Mesenchymal stem cell (in vitro differentiated cells and primary cell): Measurements from ENCODE around the gene ITK.

ENCODE experiments used
- DNase-seq: peaks from one replicate; pipeline ENCODE4 v3.0.0-alpha.2; 2013
- H2AFZ ChIP-seq: one replicate; pipeline ENCODE4 v1.6.1; 2013; ENCODE audit warnings: low read depth, mild to moderate bottlenecking, control low read depth, inconsistent platforms, low read length, moderate library complexity
- H2AK5ac ChIP-seq: 2 replicates; pipeline ENCODE4 v1.6.1; 2013; ENCODE audit warnings: low read length, moderate library complexity, mild to moderate bottlenecking, inconsistent platforms; ENCODE audit not compliant: severe bottlenecking
- H2BK120ac ChIP-seq: one replicate; pipeline ENCODE4 v1.6.1; 2013; ENCODE audit warnings: low read depth, mild to moderate bottlenecking, inconsistent platforms, low read length, moderate library complexity
- H2BK12ac ChIP-seq, 2 experiments: one replicate each; pipeline ENCODE4 v1.6.1; 2013; ENCODE audit warnings: inconsistent platforms in 2 of 2, low read length in 2 of 2, mild to moderate bottlenecking in 2 of 2, moderate library complexity in 2 of 2, control low read depth in 1 of 2
- H2BK15ac ChIP-seq: one replicate; pipeline ENCODE4 v1.6.1; 2013; ENCODE audit warnings: mild to moderate bottlenecking, low read depth, inconsistent platforms; ENCODE audit not compliant: poor library complexity, severe bottlenecking
- H2BK5ac ChIP-seq: 2 replicates; pipeline ENCODE4 v1.6.1; 2013; ENCODE audit warnings: low read depth, mild to moderate bottlenecking, low read length, control low read depth, inconsistent platforms; ENCODE audit not compliant: poor library complexity, severe bottlenecking
- H3K14ac ChIP-seq, 2 experiments: one replicate each; pipeline ENCODE4 v1.6.1; 2013; ENCODE audit warnings: inconsistent platforms in 2 of 2, low read length in 2 of 2, control low read depth in 1 of 2, mild to moderate bottlenecking in 1 of 2, moderate library complexity in 1 of 2
- H3K18ac ChIP-seq, 2 experiments: one replicate each; pipeline ENCODE4 v1.6.1; 2013; ENCODE audit warnings: inconsistent platforms in 2 of 2, low read length in 2 of 2, control low read depth in 1 of 2, low read depth in 1 of 2, mild to moderate bottlenecking in 1 of 2
- H3K23ac ChIP-seq, 2 experiments: one replicate each; pipeline ENCODE4 v1.6.1; 2013; ENCODE audit warnings: inconsistent platforms in 2 of 2, low read length in 2 of 2, mild to moderate bottlenecking in 2 of 2, moderate library complexity in 2 of 2, control low read depth in 1 of 2
- H3K27ac ChIP-seq: 2 replicates; pipeline ENCODE4 v1.5.1; 2013; ENCODE audit warnings: mild to moderate bottlenecking, moderate library complexity, low read length, control low read depth, inconsistent platforms; ENCODE audit not compliant: poor library complexity, severe bottlenecking
- H3K27me3 ChIP-seq, 2 experiments: 2 replicates each; pipeline versions ENCODE4 v1.6.1 to v1.7.0; 2013; ENCODE audit warnings: low read length in 2 of 2, mild to moderate bottlenecking in 2 of 2, moderate library complexity in 2 of 2, control low read depth in 1 of 2, inconsistent platforms in 1 of 2; ENCODE audit not compliant: control insufficient read depth in 1 of 2, insufficient read depth in 1 of 2
- H3K36me3 ChIP-seq, 2 experiments: 2 replicates each; pipeline versions ENCODE4 v1.6.1 to v1.7.0; 2013; ENCODE audit warnings: low read length in 2 of 2, control low read depth in 1 of 2, inconsistent platforms in 1 of 2, low read depth in 1 of 2, mild to moderate bottlenecking in 1 of 2; ENCODE audit not compliant: insufficient read depth in 2 of 2, control insufficient read depth in 1 of 2
- H3K4ac ChIP-seq, 2 experiments: one replicate each; pipeline ENCODE4 v1.6.1; 2013; ENCODE audit warnings: inconsistent platforms in 2 of 2, low read length in 2 of 2, mild to moderate bottlenecking in 2 of 2, moderate library complexity in 2 of 2, control low read depth in 1 of 2, low read depth in 1 of 2
- H3K4me1 ChIP-seq: 2 replicates; pipeline ENCODE4 v1.6.1; 2013; ENCODE audit warnings: low read depth, low read length, control low read depth; ENCODE audit not compliant: control insufficient read depth, insufficient read depth
- H3K4me2 ChIP-seq: 2 replicates; pipeline ENCODE4 v1.6.1; 2013; ENCODE audit warnings: low read length, mild to moderate bottlenecking, inconsistent platforms; ENCODE audit not compliant: poor library complexity, severe bottlenecking
- H3K4me3 ChIP-seq, 2 experiments: 2 replicates each; pipeline versions ENCODE4 v1.5.1 to v1.7.0; 2013; ENCODE audit warnings: low read length in 2 of 2, mild to moderate bottlenecking in 2 of 2, control low read depth in 1 of 2, low read depth in 1 of 2; ENCODE audit not compliant: insufficient read depth in 1 of 2
- H3K79me1 ChIP-seq: replicated peaks from 2 replicates; pipeline ENCODE4 v1.6.1; 2013; ENCODE audit warnings: mild to moderate bottlenecking, control low read depth, low read length, inconsistent platforms; ENCODE audit not compliant: poor library complexity, severe bottlenecking
- H3K9ac ChIP-seq: 2 replicates; pipeline ENCODE4 v1.7.0; 2013; ENCODE audit warnings: mild to moderate bottlenecking, low read length, moderate library complexity
- H3K9me3 ChIP-seq: 2 replicates; pipeline ENCODE4 v1.7.0; 2013; ENCODE audit warnings: mild to moderate bottlenecking, low read length; ENCODE audit not compliant: control insufficient read depth
- H4K8ac ChIP-seq: one replicate; pipeline ENCODE4 v1.6.1; 2013; ENCODE audit warnings: inconsistent platforms, mild to moderate bottlenecking, low read length, moderate library complexity
- H4K91ac ChIP-seq: one replicate; pipeline ENCODE4 v1.6.1; 2013; ENCODE audit warnings: mild to moderate bottlenecking, low read length, inconsistent platforms
- WGBS: methylation state at CpG from one replicate; pipeline ENCODE4 v1.1.7; 2013; ENCODE audit warnings: mixed read lengths; 5-methylcytosine and 5-hydroxymethylcytosine counted together

Gene ITK

GRCh38 chr5:157269761-157270272, 89.2 kb downstream of the ITK start:
- no peak overlapping the region for H2BK15ac ChIP-seq
- 91% methylated on average over 4 of the region's 4 CpGs for WGBS

DNA sequence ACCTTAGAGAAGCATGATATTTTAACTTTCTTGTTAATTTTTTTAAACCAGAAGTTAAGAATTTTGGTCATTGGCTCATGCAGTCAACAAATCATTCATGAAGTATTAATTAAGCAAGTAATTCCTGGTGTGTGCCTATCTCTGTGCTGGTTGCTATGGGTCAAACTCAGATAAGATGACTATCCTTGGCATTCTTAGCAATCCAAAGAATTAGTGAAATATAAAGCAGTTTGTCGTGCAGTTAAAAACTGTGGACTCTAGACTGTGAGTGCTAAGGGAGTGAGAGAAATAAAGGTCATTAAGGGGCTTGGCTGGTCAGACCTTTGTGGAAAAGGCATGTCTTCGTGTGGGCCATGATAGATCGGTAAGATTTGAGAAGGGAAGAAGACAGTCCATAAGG, 90.1 kb downstream of the ITK start:
- Histone ChIP-seq H3K9me3 (no peaks in the 10 kb centered on the region), H3K4me2 (no peak overlapping the region), H3K18ac (no peak overlapping the region), H3K4ac (no peak overlapping the region), H2BK12ac (no peak overlapping the region), H3K14ac (no peak overlapping the region), H3K27me3 (peaks cover 0 to 4% of the 10 kb centered on the region in 2 experiments), H3K27ac (no peak overlapping the region), H2BK120ac (no peak overlapping the region), H3K36me3 (peaks cover 0 to 5% of the 10 kb centered on the region in 2 experiments), H4K91ac (no peak overlapping the region), H2BK15ac (no peak overlapping the region), H2BK5ac (no peak overlapping the region), H3K4me1 (peaks cover 12% of the 10 kb centered on the region), H2AFZ (no peak overlapping the region), H3K4me3 (no peak overlapping the region), H3K79me1 (peaks cover 41% of the 10 kb centered on the region), H3K23ac (no peak overlapping the region), H3K9ac (no peak overlapping the region), H4K8ac (no peak overlapping the region), H2AK5ac (no peak overlapping the region)
- 74% methylated on average over 3 of the region's 3 CpGs for WGBS
- no peak for DNase-seq

More at GRCh38 chr5:157269761-157270272, 89.2 kb downstream of the ITK start:
- Histone ChIP-seq H3K79me1 (peaks cover 41% of the 10 kb centered on the region), H2BK120ac (no peak overlapping the region), H3K14ac (no peak overlapping the region), H3K9ac (no peak overlapping the region), H3K23ac (no peak overlapping the region), H2AFZ (no peak overlapping the region), H3K4ac (no peak overlapping the region), H3K18ac (no peak overlapping the region), H3K27me3 (peaks cover 0 to 4% of the 10 kb centered on the region in 2 experiments), H2AK5ac (no peak overlapping the region), H2BK12ac (no peak overlapping the region), H3K27ac (no peak overlapping the region), H4K8ac (no peak overlapping the region), H3K4me1 (peaks cover 15% of the 10 kb centered on the region), H4K91ac (no peak overlapping the region), H2BK5ac (no peak overlapping the region), H3K4me3 (no peak overlapping the region), H3K36me3 (peaks cover 0 to 5% of the 10 kb centered on the region in 2 experiments), H3K4me2 (no peak overlapping the region), H3K9me3 (no peaks in the 10 kb centered on the region)
- no peak for DNase-seq

DNA sequence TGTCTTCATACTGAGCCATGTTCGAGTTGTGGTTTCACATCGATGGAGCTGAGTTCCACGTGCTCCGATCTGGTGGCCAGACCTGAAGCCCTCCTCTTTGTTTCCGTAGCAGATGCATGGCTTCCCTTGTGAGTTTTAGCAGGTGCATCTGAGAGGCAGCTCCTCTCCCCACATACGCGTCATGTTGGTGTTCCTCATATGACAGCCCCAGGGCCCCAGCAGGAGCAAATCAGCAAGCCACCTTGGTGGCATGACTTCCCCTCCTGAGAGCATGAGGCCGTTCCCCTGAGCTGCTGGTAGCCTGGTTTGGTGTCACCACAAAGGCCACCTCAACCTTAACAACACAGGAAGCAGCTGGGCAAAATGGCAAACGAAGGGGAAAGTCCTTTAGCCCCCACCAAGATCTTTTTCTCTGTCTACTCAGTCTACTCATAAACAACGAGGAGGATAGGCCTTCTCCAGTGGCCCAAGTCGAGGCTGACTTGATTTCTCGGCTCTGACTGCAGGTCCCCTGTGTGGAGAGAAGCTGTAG, 91.2 kb downstream of the ITK start:
- no peak for DNase-seq
- no peak overlapping the region for H3K18ac ChIP-seq
- peaks cover 38% of the 10 kb centered on the region for H3K79me1 ChIP-seq
- no peak overlapping the region for H2BK5ac ChIP-seq
- H3K23ac ChIP-seq: no peak overlapping the region
- H3K4me3 ChIP-seq: no peak overlapping the region
- H3K36me3 ChIP-seq: peaks cover 0 to 5% of the 10 kb centered on the region in 2 experiments
- no peak overlapping the region for H3K14ac ChIP-seq
- no peak overlapping the region for H2BK12ac ChIP-seq
- H3K9me3 ChIP-seq: no peaks in the 10 kb centered on the region
- H2AK5ac ChIP-seq: no peak overlapping the region
- H3K27me3 ChIP-seq: peaks cover 0 to 4% of the 10 kb centered on the region in 2 experiments
- H3K4me2 ChIP-seq: no peak overlapping the region
- H3K4ac ChIP-seq: no peak overlapping the region
- no peak overlapping the region for H2BK120ac ChIP-seq
- no peak overlapping the region for H3K9ac ChIP-seq
- 92% methylated on average over 11 of the region's 12 CpGs for WGBS
- peaks cover 7% of the 10 kb centered on the region for H3K4me1 ChIP-seq
- no peak overlapping the region for H2AFZ ChIP-seq
- H4K8ac ChIP-seq: no peak overlapping the region
- no peak overlapping the region for H4K91ac ChIP-seq
- no peak overlapping the region for H2BK15ac ChIP-seq
- no peak overlapping the region for H3K27ac ChIP-seq

- H2AK5ac ChIP-seq: no peak overlapping the region
- H3K79me1 ChIP-seq: peaks cover 32% of the 10 kb centered on the region
- H3K4me1 ChIP-seq: peaks cover 2% of the 10 kb centered on the region
- H3K36me3 ChIP-seq: peaks cover 0 to 5% of the 10 kb centered on the region in 2 experiments
- H2BK12ac ChIP-seq: no peak overlapping the region
- no peak overlapping the region for H3K4me2 ChIP-seq
- H3K27ac ChIP-seq: no peak overlapping the region
- no peak overlapping the region for H2BK5ac ChIP-seq
- no peaks in the 10 kb centered on the region for H3K9me3 ChIP-seq
- H2BK15ac ChIP-seq: no peak overlapping the region
- H4K8ac ChIP-seq: no peak overlapping the region
- no peak overlapping the region for H4K91ac ChIP-seq
- 65% methylated on average over 1 of the region's 1 CpG for WGBS
- H3K4me3 ChIP-seq: no peak overlapping the region
- H3K27me3 ChIP-seq: no peaks in the 10 kb centered on the region
- no peak overlapping the region for H2AFZ ChIP-seq
- H3K23ac ChIP-seq: no peak overlapping the region
- H3K14ac ChIP-seq: no peak overlapping the region
- H3K9ac ChIP-seq: no peak overlapping the region
- no peak overlapping the region for H2BK120ac ChIP-seq
- no peak overlapping the region for H3K4ac ChIP-seq
- no peak for DNase-seq
- no peak overlapping the region for H3K18ac ChIP-seq
These were observed 92.5 kb downstream of the ITK start for GRCh38 chr5:157273131-157273556.
